Measurements from ENCODE around the gene CMSS1.

The CMSS1 gene

DNA sequence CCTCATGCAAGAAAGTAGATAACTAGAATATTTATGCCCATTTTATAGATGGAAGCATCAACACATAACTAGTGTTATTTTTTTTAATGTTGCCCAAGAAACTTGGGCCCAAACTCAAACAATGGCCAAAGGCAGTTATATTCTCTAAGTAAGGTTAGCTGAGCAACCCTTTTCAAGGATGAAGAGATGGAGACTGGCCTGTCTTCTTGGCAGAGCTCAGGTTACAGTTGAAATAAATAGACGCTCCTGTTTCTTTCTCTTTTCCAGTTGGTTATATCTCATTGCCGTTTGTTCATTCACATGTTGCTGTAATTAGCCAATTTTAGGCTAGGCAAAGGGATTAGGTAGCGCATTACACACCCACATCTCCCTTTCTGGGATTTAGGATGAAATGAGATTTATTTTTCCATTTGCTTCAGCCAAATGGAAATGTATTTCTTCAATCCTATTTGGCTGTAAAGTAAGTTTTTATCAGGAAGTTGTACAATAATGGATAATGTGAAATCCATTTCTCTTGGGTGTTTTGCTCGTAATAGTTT, 93.2 kb downstream of the CMSS1 start:
- no peak for FAIRE-seq

DNA sequence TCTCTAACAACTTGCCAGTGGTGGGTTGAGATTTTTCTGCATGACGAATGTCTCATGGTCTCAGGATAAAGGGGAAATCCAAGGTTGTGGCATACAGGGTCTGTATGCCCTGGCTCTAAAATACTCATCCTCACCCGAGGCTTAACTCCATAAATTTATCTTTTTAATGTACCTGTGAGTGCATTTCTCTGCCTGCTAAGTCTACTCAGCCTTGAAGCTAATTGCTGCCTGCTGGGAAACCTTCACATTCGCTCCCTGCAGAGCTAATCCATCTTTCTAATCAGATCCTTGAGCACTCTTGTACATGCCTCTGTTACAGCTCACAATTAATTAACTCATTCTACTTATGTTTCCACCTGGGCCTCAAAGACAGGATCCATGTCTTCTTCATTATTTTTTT, 93.8 kb downstream of the CMSS1 start:
- FAIRE-seq: no peak

DNA sequence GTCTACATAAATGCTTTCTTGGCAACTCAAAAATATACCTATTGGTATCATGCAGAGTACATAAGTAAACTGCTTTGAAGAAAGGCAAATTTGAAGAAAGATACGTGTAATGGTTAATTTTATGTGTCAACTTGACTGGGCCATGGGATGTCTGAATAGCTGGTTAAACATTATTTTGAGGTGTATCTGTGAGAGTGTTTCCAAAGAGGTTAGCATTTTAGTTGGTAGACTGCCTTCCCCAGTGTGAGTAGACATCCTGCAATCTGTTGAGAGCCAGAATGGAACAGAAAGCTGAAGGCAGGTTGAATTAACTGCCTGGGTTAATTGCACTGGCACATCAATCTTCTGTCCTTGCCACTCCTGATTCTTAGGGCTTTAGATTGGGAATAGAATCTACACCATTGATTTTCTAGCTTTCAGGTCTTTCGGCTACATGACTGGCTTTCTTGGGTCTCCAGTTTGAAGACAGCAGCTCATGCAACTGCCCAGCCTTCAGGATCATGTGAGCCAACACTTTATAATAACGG, 98.3 kb downstream of the CMSS1 start:
- FAIRE-seq: no peak

DNA sequence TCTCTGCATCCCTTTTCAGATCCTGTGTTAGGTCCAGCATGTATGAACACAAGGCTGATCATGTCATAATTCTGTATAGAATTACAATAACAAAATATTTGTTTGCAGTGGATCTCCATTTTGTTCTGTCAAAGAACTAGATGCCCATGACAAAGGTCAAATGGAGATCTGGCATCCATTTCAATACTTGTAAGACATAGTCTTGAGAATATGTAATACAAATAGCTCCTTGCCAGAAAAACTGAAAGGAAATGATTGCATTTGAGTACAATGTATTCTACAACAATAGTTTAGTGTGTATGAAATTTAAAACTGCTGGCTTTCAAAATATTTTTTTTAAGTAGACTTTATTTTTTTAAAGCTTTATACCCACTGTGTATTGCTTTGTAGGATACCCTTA, 101.1 kb downstream of the CMSS1 start:
- no peak for FAIRE-seq

DNA sequence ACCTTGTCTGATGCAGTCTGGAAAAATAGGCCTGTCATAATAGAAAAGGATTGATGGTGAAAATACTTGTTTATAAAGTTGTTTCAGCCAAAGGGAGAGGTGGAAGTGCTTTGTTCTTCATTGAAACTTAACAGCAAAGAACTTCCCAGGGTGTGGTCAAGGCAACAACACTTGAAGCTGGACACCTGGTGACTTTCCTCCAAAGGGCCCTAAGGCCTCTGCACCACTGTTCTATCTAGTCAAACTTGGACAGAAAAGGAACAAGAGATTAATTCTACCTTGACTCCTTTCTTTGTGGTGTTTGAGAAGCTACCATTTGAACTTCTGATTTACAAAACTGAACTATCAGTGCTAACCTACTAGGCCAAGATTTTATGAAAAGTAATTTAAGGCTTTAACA, 102.0 kb downstream of the CMSS1 start:
- FAIRE-seq: no peak

DNA sequence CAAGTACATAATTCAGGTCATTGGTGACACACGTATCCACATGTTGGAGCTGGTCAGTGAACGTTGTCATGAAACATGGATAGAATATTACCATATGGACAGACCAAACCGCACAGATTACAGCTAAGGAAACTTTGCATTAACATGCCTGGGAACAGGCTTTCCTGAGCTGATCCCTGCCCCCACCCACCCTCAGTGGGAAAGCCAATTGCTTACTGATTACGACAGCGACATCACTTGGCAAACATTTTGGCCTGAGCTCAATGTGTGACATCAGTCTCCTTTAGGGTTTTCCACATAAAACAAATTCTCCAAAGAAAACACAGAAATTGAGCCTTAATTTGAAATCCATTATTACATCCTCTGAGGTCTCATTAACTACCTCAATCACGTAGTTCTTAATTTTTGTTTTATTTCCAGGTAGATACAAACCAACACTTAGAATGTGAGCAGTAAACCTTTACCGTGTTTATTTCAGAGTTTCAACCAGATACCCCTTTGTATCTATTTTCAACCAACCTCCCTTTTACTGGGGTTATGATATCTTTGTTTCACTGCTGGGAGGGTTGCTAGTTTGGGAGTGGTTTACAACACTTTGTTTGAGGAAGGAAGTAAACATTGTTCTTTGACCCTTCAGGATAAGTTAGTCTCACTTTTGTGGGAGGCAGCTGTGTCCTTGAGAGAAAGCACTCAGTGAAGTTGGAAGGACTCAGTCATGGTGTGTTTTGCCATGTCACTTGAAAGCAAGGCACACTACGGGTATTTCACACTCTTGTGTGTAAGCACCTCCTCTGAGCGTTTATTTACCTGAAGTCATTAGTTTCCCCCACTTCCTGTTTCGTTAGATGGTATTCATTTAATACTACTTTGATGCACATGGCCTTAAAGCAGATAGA, 103.1 kb downstream of the CMSS1 start:
- no peak for FAIRE-seq

DNA sequence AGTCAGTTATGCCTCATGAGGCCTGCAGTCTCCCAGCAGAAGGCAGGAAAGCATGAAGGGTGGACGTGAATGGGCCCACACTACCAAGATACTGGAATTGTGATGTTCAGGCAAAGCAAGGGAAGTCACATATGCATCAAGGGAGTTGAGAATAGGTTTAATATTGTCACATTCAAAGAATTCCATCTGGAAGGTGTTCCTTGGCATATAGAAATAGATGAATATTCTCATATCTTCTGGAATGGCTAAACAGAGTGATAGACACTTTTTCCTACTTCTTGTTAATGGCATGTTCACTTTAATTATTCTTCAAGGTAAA, 103.7 kb downstream of the CMSS1 start:
- no peak for FAIRE-seq

DNA sequence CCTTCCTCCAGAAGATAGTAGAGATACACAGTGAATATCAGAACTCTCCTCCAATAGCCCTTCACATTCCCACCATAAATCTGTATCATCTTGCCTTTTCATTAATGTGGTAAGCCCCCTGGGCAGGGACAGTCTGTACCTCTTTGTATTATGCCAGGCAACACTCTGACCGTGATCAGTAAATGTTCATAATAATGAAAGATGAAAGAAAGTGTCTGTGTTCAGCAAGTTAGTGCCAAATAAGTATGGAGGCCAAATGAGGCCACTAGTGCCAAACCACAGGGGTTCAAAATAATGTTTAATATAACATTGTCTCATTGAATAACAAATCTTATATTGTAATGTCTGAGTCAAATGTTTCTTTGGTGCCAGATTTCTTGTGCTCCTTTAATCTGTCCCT, 104.3 kb downstream of the CMSS1 start:
- no peak for FAIRE-seq

DNA sequence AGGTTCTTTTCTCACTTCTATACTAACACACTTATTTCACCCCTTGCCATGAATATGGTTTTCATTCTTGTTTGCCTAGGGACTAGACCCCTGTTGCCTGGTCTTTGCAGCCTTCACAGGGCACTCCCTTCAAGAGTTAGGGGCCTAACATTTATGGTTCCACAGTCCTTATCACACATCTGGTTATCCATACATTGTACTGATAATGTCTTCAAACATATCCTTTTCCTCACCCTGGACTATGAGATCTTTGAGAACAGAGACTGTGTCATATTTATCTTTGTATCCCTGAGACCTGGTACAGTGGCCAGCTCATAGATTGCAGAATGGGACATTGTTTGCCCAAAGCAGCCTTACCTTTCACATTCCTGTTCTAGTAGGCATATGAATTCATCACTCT, 106.2 kb downstream of the CMSS1 start:
- no peak for FAIRE-seq

DNA sequence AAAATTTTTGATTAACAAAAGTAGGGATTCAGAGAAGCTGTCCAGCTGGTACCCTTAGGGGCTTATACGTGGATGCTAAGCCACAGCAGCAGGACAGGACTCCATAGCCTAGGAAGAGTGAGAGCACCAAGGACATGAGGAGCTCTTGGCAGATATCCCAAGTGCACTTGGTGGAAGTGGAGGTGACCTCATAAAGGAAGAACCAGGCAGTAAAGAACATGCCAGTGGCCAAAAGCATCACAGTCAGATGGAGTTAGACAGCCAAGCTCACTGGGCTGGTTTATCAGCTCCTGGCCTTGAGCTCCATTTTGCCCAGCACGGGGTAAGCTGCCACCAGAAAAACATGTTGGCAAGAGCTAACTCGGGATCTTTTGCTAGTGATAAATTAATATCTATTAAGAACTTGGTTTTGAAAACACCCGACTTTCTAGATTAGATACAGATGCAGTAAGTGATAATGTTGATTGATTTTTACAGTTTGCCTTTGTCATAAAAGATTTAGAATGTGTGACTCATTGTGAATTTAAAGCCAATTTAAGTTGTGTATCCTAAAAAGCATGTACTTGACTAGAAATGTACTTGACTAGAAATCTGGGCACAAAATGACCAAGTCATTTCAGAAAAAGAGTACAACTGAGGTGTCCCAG, 108.0 kb downstream of the CMSS1 start:
- no peak for FAIRE-seq

DNA sequence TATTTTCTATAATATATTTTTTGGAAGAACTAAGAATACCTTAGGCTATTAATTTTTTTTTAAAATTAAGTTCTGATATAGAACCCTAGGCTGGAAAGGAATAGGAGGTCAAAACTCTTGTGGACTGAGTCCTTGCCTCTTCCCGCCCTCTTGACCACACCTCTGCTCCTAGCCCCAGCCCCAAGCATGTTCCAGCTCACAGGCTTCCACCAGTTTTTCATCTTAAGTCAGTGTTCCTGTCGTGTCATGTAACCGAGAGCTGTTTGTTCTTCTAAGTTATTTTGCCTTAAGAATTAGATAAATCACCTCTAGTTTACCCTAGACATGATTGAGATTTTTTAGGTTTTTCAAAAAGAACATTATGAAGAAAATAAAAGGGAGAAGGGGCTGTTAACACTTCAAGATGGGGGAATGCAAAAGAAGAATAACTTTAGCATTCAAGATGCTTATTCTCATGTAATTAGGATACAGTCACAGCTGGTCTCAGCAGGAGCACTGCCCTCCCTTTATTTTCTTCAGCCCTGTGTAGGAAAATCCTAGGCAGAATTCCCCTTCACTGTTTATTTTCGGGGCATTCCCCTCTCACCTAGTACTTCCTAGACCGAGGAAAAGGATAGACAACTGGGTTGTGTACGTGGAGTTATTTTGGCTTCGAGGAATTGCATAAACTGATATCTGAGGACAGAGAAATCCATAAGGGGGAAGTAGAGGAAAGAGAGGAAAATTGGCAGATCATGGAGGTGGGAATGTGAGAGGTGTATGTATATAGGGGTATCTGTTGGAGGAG, 110.2 kb downstream of the CMSS1 start:
- no peak for FAIRE-seq

DNA sequence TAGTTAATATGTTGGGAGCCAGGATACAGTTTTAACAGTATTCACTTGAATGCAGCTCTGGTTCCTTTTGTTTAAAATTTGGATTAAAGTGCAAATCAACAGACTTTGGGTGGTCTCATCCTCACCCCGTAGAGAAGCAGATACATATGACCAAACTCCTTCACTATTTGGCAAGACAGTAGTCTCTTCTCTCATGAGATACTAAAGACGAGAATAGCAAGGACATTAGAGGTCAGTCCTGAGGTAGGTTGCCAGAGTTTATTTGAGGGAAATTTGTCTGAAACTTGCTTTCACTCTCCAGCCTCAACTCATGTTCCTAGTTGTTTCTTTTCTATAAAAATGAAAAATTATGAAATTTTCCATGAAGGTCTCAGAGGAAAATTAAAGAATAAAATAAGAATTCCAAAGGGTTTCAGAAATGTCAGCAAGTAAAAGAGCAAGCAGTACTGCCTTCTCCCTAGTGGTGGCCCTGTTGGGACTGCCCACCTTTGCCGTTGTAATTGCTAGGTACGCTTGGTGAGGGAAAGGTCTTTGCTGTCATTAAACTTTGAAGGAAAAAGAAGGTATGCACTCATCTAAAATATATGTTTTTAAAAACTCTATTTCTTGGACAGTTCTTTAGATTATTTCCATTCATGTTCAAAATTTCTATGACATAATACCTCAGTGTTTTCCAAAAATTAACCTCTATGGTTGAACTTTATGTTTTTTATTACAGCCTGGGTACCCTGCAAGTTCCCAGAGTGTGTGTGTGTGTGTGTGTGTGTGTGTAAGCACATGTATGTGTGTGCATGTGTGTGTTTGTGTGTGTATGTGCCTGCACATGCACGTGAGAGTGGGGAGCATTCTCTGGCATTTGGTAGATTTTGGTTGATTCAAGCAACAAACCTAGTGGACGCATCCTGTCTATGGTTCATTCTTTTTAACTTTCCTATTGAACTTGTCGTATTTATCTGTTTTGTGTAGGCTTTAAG, 111.4 kb downstream of the CMSS1 start:
- FAIRE-seq: no peak

DNA sequence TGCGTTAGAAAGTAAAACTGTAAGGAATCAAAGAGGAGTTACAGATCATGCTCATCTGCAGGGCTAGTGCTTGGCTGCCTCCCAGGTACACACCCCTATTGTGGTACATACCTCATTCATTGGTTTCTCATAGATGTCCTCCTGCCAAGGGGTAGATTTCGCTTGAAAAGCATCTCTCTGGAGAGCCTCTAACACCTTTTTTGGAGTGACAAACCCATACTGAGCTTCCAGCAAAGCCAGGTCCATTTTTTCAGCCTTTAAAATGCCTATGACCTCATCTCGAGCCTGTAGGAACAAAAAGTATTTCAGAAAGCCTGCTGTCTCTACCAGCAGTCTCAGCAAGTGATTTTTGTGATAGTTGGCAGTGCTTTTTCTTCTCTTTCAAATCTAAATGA, 112.1 kb downstream of the CMSS1 start:
- FAIRE-seq: no peak

DNA sequence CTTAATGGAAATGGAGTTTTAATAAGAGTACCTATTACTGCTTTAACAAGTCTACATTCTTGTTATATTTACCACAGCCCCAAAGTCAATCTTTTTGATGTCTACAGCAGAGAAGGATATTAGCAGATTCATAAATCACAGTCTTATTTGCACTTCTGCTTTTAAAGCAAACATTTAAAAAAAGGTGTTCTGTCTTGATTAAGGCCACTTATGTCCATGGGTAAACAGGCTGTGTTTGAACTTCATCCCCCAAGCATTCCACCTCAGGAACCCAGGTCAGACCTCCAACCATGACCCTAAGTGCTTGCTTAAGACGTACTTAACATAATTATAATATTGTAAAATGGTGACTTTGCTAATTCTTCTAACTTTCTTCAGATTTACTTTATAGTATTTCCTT, 113.4 kb downstream of the CMSS1 start:
- no peak for FAIRE-seq

DNA sequence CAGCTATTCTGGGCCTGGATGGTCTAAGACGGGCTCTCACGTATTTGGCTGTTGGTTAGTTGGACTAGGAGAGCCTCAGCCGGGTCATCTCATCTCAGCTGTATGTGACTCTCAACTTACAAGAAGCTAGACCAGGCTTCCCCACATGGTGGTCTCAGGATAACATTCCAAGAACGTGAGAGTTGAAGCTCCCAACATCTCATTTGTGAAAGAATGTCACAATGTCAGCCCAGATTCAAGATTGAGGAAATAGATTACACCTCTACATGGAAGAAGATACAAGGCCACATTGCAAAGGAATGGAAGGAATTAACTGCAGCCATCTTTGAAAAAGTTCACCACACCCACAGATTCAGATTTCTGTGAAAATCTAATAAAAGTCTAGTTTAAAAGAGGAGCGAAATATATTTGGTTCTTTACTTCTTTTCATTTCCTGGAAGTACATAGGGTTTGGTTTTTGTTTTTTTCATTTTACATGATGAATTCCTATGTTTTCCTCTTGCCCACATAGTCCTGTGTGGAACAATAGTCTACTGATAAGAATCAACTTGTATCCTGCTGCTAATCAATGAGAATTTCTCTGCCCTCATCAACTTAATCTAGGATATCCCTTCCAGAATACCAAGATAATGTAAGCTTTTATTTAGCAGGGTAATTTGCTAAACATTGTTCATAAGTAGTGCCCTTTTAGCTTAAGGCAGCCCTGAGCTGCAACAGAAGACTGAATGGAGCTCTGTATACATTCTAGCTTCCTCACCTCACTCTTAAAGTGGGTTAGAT, 116.5 kb downstream of the CMSS1 start:
- FAIRE-seq: no peak

DNA sequence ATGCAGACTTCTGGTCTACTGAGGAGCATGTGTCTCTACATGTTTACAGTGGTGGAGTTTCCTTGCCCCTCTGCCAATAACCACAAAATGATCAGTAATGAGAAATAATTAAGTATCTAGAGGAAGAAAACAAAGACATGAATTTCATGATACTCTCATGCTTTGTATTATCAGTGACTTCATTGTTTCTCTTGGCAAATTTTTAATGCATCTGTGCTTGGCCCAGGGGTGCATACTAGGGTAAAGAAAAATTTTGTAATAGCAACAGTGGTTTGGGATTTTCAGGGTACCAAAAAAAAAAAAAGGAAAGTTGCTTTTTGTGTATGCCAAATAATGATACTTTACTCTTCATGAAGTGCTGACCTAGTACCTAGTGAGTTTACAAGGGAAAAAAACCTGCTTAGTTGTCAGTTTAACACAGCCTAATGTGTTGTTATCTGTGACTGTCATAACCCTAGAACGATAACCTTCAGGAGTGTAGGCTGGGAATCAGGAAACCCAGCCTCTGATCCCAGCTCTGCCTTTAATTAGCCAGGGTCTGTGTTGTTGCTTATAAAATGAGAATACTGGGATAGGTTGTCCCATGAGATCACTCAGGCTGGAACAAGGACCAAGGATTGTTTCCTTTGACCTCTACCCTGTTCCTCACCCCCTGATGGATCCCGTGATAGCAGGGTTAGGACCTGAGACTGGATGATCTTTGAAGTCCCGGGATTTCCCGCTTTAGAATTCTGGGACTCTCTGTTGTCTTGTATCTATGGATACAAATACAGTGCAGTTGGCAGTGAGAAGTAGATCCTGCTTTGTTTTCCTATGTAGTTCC, 117.5 kb downstream of the CMSS1 start:
- no peak for FAIRE-seq

DNA sequence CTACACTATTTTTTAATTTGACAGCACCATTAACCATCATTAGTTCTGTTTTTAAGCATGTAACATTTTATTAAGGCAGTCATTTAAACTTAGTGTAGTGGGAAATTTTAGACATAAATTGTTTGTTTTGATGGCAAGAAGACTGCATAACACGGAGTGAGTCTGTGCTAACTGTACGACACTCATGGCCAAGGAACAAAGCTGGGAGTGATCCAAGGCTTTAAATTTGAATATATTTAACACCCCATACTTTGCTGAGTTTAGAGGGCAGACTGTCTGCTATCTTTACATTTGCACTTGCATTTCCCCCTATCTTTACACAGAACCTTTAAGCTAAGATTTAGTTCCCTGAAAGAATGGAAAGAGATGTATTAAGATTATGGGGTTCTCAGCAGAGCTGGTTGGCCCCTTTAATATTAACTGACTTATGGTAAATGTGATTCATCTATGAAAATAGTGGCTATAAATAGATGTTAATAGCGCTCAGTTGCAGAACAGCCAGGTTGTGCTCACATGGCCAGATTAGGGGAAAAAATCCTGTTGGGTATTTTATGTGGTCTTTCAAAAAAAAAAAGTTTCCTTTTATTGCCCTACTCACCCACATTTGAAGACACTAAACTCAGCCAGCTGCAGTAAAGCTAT, 120.7 kb downstream of the CMSS1 start:
- FAIRE-seq: no peak

DNA sequence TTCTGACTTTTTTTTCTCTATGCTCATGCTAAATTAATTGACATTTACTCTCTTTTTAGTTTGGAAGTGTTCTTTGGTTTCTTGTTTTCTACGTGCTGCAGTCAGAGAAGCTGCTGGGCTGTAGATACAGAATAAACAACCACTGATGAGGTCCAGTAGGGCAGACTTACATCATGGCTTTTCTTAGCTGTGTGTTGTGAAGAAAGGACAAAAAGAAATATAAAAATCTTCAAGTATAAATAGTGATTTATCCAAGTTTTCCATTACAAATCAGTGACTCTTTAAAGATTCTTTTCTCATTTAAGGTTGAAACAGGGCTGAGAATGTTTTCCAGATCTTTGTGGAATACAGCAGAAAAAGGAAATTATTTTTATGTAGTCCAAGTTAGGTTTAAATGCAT, 122.2 kb downstream of the CMSS1 start:
- no peak for FAIRE-seq

DNA sequence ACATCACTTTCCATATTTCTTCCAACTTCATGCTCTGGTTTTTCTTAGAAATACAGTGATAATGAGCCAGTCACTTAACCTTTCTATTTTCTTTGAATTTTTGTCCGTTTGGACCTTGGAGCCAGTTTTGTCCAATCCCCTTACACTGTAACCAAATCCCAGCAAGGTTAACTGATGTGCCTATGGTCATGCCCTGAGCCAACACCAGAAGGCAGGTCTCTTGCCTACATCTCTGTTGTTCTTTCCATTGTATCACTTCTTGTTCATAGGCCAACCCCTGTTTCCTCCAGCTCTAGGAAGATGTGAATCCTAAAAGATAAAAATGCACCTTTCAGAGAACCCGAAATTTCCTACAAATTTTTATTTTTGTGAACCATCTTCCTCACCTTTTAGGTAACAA, 122.7 kb downstream of the CMSS1 start:
- no peak for FAIRE-seq

DNA sequence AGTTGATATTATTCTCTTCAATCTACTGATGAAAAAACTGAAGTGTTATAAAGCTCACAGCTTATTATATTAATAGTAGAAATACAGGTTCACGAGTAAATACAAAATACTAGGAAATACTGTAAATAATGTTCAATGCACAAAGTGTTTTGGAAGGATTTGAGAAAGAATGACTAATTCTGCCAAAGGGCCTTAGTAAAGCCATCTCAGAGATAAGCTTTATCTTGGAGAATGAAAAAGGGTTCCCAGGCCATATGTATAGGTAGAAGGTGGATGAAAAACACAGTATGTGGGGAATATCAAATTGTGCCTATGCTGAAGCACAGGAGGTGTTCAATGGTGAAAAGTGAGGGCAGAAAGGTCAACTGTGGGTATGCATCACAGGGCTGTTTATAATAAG, 123.5 kb downstream of the CMSS1 start:
- FAIRE-seq: no peak

Measured in G401.6 (cell line).